T47D (cell line): Measurements from ENCODE around the gene ARID5A.

ENCODE experiments used
- DNase-seq, 2 experiments: peaks; one replicate each; pipeline versions ENCODE4 v3.0.0 to v3.0.0-alpha.2; 2011 to 2012; ENCODE audit warnings: low read depth in 1 of 2, low spot score in 1 of 2
- JUND ChIP-seq: IDR thresholded peaks from 2 replicates; pipeline ENCODE4 v1.6.1; 2012; ENCODE audit warnings: low read depth
- in situ Hi-C: cut with HindIII; loops from 2 replicates; pipeline ENCODE4 v1.10.0; 2016; ENCODE audit warnings: low sequenced_read_pairs, low pct_unique_long_range_greater_than_20kb

Gene ARID5A

DNA sequence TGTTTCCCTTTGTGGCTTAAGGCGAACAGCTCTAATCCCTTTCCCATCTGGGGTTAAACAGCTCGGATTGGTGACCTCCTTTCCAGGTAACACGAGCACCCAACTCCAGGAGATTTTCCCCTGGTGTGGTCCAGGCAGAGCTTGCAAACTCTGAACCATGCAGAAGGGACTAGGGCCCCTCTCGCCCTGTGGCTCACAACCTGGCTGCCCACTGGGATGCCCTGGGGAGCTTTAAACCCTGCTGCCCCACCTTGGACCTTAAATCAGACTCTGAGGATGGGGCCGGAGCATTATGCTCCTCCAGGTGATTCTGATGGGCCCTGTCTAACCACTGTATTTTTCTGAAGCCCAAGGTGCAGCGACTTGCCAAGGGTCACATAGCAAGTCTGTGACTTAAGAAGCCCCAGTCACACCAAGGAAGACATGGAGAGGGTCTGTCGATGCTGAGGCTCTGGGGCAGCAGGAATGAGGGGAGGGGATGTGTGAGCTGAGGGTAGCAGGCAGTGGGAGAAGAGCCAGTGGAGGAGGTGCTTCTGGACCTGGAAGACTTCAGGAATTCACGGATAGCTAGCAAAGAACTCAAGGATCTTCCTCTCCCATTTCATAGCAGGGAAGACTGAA is 5.9 kb downstream of the ARID5A start:
- no peak for DNase-seq
- in situ Hi-C loops, result no loop called here
- TF ChIP-seq JUND, result no peak

DNA sequence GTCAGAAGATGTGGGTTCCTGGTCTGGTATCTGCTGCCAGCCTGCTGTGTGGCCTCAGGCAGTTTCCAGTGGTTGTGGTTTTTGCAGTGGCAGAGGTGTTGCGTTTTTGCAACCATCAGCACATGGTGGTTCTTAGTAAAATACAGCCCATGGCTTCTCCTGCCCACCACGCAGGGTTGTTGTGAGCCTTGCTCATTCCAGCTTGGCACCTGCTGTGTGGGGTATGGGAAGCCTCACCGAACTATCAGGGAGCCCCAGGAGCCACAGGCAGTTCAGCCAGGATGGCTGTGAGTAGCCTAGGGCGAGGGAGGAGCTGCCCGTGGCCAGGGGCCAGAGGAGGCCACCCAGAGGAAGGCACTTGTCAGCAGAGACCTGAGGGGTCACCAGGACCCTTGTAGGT is 9.8 kb downstream of the ARID5A start:
- TF ChIP-seq JUND, result no peak
- DNase-seq, result no peak
- in situ Hi-C loops, result no loop called here

DNA sequence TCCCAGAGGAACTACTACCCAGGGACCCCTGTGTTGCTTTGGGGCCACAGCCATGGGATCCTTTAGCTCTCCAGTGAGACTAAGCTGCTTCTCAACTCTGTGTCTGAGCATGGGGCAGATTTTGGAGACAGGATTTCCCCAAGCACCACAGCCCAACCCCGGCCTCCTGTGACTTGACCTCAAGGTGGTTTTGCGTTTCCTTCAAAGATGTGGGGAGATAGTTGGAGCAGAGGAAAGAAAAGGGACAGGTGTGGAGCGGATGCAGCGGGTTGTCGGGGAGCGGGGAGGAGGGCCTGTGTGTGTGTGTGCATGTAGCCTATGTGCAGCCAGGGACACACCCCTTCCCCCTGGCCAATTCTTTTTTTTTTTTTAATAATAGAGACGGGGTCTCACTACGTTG is 10.2 kb downstream of the ARID5A start:
- in situ Hi-C loops, result no loop called here
- DNase-seq, result no peak
- TF ChIP-seq JUND, result no peak

DNA sequence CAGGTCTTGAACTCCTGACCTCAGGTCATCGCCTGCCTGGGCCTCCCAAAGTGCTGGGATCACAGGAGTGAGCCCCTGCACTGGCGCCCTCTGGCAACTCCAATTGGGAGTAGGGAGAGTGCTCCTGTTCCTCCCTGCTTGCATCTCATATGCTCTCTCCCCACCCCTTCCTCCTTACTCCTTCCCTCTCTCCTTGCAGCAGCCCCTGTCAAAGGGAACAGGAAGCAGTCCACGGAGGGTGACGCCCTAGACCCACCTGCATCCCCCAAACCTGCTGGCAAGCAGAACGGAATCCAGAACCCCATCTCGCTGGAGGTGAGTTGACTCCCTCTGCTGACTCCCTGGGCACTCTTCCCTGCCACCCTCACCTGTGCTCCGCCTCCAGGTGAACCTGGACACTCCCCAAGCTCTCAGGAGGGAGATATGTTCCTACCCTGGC is 10.7 kb downstream of the ARID5A start:
- DNase-seq, result no peak
- in situ Hi-C loops, result no loop called here
- TF ChIP-seq JUND, result no peak

DNA sequence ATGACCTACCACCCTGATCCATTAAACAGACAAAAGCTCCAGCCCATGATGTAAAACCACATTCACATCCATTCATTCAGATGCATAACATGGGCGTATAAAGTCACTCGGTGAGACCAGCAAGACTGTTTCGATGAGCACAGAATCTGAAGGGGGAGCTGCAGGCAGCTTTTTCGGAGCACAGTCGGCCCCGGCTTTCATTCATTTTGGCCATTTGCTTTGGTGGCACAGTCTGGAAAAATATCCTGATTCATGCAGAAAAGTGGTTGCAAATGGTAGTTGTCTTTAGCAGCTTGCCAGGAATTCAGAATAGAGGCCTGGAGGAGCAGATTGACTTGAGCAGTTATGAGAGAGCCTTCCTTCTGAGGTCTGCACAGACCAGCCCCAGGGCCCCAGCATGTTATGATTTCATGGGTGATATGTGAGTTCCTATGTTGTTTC is 11.2 kb downstream of the ARID5A start:
- in situ Hi-C loops, result no loop called here
- DNase-seq, result no peak
- TF ChIP-seq JUND, result no peak

DNA sequence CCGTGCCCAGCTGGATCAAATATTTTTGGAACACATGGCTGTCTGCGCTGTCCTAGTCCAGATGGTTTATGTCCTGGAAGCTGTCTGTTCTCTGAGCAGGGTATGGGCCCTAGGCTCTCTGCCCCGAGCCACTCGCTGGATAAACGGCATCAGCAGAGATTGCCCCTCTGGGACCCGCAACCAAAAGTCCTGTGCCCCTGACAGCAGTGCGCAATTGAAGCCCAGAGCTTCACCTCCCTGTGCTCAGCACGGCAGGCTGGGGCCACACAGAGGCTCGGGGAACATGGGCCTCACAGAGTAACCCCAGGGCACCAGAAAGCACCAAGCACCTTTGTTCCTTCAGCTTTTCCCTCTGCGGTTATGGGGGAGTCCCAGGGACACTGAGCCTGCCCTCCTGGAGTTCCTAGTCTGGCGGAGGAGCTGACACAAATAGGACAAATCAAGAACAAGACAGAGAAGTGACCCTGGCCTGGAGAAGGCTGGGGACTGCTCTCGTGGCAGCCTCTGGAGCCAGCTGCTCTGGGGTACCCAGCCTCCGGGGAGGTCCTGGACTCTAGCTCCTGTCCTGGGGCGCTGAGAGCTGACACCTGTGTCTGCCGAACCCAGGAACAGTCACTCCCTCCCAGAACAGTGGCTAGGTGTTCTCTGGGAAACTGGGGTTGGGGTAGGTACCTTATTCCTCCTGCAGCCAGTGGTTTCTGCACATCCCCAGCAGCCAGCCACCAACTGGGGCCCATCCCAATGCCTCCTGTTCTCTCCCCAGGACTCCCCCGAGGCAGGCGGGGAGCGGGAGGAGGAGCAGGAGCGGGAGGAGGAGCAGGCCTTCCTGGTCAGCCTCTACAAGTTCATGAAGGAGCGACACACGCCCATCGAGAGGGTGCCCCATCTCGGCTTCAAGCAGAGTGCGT is 12.3 kb downstream of the ARID5A start:
- no peak for TF ChIP-seq JUND
- in situ Hi-C loops, result no loop called here
- DNase-seq, result no peak

DNA sequence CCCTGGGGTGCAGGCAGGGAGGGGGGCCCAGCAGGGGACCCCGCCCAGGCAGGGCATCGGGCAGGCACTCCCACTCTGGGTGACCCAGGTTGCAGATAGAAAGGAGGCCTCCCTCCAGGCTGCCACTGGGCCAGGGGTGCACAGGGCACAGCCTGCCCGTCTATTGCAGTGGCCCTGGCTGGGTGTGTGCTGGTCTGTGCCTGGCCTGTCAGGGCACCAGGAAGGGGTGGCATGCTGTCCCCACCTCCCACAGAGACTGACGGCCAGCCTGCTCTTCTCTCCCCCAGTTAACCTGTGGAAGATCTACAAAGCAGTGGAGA is 12.9 kb downstream of the ARID5A start:
- no peak for TF ChIP-seq JUND
- in situ Hi-C loops, result no loop called here
- DNase-seq, result no peak

DNA sequence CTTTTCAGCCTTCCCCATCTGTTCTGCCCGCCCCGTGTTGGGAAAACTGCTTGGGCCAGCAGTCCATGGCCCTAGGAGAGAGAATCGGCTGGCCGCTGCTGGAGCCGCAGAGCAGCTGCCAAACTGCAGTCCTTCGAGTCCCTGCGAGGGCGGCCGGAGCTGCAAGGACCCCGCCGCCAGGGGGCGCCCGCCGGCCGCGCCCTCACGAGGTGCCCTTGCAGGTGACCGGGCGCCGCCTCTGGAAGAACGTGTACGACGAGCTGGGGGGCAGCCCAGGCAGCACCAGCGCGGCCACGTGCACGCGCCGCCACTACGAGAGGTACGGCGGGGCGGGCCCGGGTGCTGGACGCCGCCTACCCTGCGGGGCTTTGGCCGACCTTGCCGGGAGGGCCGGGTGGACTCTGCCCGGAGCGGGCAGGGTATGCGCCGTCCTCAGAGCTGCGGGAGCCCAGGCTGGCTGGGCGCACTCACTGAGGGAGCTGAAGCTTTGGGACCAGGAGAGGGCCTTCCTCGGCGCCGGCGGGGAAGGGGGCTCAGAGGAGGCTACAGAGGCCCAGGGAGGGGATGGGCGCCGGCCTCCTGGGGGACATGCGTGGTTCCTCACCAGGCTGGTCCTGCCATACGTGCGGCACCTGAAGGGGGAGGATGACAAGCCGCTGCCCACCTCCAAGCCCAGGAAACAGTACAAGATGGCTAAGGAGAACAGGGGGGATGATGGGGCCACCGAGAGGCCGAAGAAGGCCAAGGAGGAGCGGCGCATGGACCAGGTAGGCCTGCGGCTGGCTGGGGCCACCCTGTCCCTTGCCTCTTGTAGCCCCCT is 13.6 kb downstream of the ARID5A start:
- TF ChIP-seq JUND, result no peak
- DNase-seq, result peak in 1 of 2 experiments; percentile 83
- in situ Hi-C loops, result no loop called here

DNA sequence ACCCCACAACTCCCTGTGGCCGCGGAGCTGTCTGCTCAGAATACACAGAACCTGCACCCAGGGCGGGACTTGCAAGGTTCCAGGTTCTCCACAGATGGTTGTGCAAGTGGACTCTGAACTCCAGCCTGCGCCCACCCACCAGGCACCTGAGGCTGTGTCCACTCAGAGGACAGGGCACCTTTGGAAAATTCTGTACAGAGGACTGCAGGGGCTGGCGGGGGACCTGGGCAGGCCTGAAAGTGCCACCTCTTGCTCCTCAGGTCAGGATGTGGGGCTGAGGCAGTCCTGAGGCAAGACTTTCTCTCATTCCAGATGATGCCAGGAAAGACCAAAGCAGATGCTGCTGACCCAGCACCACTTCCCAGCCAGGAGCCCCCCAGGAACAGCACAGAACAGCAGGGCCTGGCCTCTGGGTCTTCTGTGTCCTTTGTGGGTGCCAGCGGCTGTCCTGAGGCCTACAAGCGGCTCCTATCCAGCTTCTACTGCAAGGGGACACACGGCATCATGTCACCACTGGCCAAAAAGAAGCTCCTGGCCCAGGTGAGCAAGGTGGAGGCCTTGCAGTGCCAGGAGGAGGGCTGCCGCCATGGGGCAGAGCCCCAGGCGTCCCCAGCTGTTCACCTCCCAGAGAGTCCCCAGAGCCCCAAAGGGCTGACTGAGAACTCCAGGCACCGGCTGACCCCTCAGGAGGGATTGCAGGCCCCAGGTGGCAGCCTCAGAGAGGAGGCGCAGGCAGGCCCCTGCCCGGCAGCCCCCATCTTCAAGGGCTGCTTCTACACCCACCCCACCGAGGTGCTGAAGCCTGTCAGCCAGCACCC is 14.4 kb downstream of the ARID5A start:
- in situ Hi-C loops, result no loop called here
- no peak for DNase-seq
- no peak for TF ChIP-seq JUND

DNA sequence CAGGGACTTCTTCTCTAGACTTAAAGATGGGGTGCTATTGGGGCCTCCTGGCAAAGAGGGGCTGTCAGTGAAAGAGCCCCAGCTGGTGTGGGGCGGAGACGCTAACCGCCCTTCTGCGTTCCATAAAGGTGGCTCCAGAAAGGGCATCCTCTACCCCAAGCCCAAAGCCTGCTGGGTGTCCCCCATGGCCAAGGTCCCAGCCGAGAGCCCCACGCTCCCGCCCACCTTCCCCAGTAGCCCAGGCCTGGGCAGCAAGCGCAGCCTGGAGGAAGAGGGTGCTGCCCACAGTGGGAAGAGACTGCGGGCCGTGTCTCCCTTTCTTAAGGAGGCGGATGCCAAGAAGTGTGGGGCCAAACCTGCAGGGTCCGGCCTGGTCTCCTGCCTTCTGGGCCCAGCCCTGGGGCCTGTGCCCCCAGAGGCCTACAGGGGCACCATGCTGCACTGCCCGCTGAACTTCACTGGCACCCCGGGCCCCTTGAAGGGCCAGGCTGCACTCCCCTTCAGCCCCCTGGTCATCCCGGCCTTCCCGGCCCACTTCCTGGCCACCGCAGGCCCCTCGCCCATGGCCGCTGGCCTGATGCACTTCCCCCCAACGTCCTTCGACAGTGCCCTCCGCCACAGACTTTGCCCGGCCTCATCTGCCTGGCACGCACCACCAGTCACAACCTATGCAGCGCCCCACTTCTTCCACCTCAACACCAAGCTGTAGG is 15.2 kb downstream of the ARID5A start:
- in situ Hi-C loops, result no loop called here
- no peak for TF ChIP-seq JUND
- DNase-seq, result no peak

DNA sequence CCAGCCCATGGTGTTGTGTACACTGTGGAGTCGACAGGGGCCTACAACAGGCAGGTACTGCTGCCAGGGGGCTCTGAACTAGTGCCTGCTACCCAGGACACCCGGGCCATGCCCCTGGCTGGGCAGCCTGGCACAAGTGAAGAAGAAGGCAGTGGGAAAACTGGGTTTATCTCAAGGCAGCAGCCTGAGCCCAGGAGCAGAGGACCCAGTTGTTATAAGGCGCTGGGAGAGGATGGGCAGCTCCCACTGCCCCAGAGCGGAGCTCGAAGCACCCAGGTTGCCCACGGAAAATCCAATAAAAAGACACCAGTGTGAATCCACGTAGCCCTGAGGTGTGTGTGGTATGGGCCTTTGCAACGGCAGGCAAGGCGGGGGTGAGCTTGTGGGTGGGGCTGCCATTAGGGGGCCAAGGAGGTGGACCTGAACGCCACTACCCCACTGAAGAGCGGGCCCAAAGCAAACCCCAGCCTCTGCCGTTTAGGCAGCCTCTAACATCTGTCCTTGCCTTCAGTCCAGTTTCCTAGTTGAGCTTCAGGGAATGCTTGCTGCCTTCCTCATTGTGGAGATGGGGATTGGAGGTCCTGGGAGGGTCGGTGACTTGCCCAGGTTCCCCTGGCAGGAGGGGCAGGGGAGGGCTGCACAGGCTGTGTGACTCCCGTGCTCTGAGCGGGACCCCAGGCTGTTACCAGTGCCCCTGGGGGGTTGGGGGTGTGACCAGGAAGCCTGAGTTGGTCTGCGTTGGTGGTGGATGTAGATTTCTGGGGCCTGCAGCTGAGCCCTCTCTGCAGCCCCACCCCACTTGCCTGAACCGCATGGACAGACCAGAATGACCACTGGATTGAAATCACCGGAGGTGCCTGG is 16.0 kb downstream of the ARID5A start:
- no peak for DNase-seq
- in situ Hi-C loops, result no loop called here
- no peak for TF ChIP-seq JUND
